HG02970 (cell line): ENCODE results near the gene ARHGAP42.

ENCODE experiments used
- ATAC-seq: cut with Tn5 transposase; IDR thresholded peaks from one replicate; pipeline ENCODE4 v1.9.1; 2021; ENCODE audit warnings: mild to moderate bottlenecking, moderate library complexity, moderate number of reproducible peaks; ENCODE audit not compliant: unreplicated experiment, low FRiP score

The ARHGAP42 gene

GRCh38 chr11:100791860-100792259 lies 104.8 kb downstream of the ARHGAP42 start:
- ATAC-seq = no peak

GRCh38 chr11:100793525-100793924 lies 106.4 kb downstream of the ARHGAP42 start:
- no peak for ATAC-seq

- ATAC-seq = no peak
Measured at GRCh38 chr11:100794446-100794845, 107.4 kb downstream of the ARHGAP42 start.

- ATAC-seq = no peak
Measured at GRCh38 chr11:100799445-100799844, 112.4 kb downstream of the ARHGAP42 start.

- no peak for ATAC-seq
Measured at GRCh38 chr11:100800202-100800601, 113.1 kb downstream of the ARHGAP42 start.

GRCh38 chr11:100801225-100801999 lies 114.3 kb downstream of the ARHGAP42 start:
- no peak for ATAC-seq

- ATAC-seq = no peak
Measured at GRCh38 chr11:100805506-100806199, 118.6 kb downstream of the ARHGAP42 start.

- no peak for ATAC-seq
Measured at GRCh38 chr11:100806296-100806695, 119.2 kb downstream of the ARHGAP42 start.

GRCh38 chr11:100808904-100809491 lies 121.9 kb downstream of the ARHGAP42 start:
- no peak for ATAC-seq

GRCh38 chr11:100810146-100810545 lies 123.1 kb downstream of the ARHGAP42 start:
- no peak for ATAC-seq

GRCh38 chr11:100810666-100811065 lies 123.6 kb downstream of the ARHGAP42 start:
- ATAC-seq = no peak

GRCh38 chr11:100812517-100812916 lies 125.4 kb downstream of the ARHGAP42 start:
- ATAC-seq = no peak

GRCh38 chr11:100815787-100816330 lies 128.8 kb downstream of the ARHGAP42 start:
- ATAC-seq = no peak

GRCh38 chr11:100816823-100817222 lies 129.7 kb downstream of the ARHGAP42 start:
- ATAC-seq = no peak

- ATAC-seq = no peak
Measured at GRCh38 chr11:100817620-100818019, 130.5 kb downstream of the ARHGAP42 start.

- ATAC-seq = no peak
Measured at GRCh38 chr11:100820621-100821020, 133.5 kb downstream of the ARHGAP42 start.

GRCh38 chr11:100821198-100821597 lies 134.1 kb downstream of the ARHGAP42 start:
- ATAC-seq = no peak

- ATAC-seq = no peak
Measured at GRCh38 chr11:100823360-100823759, 136.3 kb downstream of the ARHGAP42 start.

- ATAC-seq = no peak
Measured at GRCh38 chr11:100824041-100824809, 137.1 kb downstream of the ARHGAP42 start.

- ATAC-seq = no peak
Measured at GRCh38 chr11:100825626-100826025, 138.5 kb downstream of the ARHGAP42 start.
